GM13976 (cell line): ENCODE results near the gene IER5.

Experiments
- DNase-seq: peaks from one replicate; pipeline ENCODE4 v3.0.0; 2012; ENCODE audit warnings: low spot score
- in situ Hi-C: fragments of 300-500 bp; cut with MboI; formaldehyde crosslinking; loops from one replicate; pipeline ENCODE4 v1.12.0; 2022; ENCODE audit warnings: low sequenced_read_pairs, mixed read lengths, inconsistent platforms; ENCODE audit not compliant: unreplicated experiment
- TF ChIP-seq, protein P1 (sequence below): IDR thresholded peaks from 2 replicates; pipeline ENCODE4 v1.5.1; 2012; ENCODE audit warnings: borderline replicate concordance, mild to moderate bottlenecking; ENCODE audit not compliant: insufficient read depth; ENCODE audit errors: extremely low read depth, missing control alignments, control extremely low read depth

Gene IER5

DNA sequence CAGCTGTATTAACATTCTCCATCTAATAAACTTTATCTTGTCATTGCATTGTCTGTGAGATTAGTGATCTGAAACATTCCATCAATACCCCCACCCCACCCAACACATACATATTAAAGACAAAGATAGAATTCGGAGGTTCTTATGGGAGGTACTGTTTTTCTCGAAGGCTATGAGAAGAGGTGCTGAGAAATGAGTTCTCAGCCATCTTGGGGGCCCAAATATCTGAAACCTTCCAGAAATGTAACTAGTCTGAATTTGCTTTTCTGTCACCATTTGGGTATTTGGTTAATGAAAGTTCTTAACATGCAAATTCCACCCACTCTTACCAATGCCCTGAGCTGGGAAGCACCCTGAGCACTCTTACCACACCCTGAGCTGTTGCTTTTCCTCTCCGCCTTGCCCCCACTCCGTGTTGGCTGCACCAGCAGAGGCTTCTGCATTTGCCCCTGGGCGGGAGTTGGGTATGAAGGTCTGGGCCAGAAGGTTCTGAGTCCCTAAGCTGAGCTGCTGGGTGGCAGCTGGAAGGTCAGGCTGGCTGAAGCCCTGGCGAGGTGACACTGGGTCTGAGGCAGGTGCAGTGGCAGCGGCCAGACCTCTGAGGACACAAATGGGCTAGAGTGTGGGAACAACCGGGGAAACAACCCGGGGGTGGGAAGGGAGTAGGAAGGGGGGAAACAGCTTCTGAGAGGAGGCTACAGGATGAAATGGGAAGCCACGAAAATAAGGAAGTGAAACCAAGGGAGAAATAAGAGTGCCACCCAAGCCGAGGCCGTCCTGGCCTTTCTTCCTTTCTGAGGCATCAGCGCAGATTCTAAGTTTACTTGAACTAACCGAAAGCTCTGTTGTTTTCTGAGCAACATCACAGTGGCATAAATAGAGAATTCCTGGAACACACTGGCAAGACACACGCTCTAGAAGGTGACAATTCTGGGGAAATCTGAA, 26.3 kb upstream of the IER5 start:
- in situ Hi-C loops = no loop called here
- TF ChIP-seq, protein P1, sequence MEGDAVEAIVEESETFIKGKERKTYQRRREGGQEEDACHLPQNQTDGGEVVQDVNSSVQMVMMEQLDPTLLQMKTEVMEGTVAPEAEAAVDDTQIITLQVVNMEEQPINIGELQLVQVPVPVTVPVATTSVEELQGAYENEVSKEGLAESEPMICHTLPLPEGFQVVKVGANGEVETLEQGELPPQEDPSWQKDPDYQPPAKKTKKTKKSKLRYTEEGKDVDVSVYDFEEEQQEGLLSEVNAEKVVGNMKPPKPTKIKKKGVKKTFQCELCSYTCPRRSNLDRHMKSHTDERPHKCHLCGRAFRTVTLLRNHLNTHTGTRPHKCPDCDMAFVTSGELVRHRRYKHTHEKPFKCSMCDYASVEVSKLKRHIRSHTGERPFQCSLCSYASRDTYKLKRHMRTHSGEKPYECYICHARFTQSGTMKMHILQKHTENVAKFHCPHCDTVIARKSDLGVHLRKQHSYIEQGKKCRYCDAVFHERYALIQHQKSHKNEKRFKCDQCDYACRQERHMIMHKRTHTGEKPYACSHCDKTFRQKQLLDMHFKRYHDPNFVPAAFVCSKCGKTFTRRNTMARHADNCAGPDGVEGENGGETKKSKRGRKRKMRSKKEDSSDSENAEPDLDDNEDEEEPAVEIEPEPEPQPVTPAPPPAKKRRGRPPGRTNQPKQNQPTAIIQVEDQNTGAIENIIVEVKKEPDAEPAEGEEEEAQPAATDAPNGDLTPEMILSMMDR = no peak
- peak; percentile 77 for DNase-seq

DNA sequence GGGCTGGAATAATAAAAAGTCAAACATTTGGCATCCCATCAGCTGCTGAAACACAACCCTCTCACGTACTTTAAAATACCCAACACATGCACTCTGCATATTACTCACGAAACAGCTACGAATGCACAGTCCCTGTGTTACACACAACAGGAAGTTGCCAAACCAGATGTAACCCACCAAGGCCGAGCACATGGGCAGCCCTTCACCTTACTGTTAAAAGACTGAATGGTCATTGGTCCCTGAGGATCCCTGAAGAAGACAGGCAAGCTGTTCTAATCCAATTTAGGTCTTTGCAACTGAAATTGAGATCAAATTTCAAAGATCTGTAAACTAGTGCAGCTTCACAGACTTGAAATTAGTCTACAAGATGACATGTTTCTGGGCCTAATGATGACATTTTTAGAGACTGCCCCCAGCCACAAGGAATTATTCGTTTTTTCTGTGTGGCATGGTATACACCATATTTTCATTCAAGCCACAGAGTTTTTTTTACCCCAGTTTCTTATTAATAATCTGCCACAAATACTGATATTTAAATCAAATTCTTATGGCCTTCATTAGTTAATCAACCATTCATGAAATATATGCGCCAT, 25.6 kb upstream of the IER5 start:
- DNase-seq = peak; percentile 57
- in situ Hi-C loops = no loop called here

DNA sequence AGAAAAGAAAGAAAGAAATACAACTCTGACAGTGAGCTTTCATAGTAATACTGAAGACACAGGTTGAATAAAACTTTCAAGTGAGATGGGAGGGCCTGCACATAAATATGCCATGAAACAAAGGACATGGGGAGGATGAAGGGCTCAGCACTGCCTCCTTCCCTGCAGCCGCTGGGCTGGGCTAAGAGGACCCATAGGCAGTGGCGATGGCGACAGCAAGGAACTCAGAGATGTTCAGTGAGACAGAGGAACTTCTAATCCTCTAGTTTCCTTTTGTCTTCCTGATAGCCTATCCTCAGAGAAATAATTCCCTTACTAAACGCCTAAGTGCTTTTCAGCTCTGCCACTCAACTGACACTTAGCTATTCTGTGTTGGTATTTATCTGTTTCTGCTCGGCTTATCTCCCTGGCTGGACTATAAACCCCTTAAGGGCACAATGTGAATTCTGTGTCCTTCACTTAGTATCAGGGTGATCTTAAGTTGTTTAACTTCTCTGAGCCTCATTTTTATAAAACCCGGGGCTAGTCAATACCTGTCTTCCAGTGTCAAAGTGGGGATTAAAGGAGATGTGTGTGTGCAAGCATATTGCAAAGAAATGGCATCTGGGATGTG, 24.4 kb upstream of the IER5 start:
- in situ Hi-C loops = no loop called here
- DNase-seq = no peak
- TF ChIP-seq, protein P1 = no peak

More for the DNA sequence above, 25.6 kb upstream of the IER5 start:
- TF ChIP-seq, protein P1 = no peak

DNA sequence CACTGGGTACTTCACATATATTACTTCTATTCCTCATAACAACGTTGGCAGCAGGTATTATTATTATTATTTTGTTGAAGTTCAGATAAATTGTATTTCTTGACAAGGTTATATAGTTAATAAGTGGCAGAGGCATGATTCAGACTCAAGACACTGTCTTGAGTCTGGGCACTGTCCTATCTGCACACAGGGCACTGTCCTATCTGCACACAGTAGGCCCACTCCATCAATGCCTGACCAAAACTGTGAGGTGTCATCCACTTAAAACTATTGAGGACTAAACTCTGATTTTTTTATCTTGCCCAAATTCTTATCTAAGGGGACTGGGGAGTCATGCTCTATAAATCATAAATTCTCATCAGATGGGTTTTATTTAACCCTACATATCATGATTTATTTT, 23.8 kb upstream of the IER5 start:
- in situ Hi-C loops = no loop called here
- TF ChIP-seq, protein P1 = no peak
- no peak for DNase-seq

DNA sequence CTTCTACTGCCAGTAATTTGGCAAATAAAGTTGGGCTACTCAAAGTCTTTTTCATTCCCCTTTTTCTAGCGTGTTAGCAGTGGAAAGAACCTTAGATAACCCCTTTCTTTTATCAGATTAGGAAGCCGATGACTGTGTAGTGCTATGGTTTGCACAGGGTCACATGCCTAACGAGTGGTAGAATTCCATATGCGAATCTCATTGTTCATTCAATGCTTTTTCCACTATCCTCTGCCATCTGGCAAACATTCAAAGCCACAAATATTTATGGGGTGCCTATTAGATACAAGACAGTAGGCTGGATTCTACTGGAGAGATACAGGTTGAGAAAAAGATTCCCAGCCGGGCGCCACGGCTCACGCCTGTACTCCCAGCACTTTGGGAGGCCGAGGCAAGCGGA, 14.9 kb upstream of the IER5 start:
- in situ Hi-C loops = no loop called here
- TF ChIP-seq, protein P1 = no peak

DNA sequence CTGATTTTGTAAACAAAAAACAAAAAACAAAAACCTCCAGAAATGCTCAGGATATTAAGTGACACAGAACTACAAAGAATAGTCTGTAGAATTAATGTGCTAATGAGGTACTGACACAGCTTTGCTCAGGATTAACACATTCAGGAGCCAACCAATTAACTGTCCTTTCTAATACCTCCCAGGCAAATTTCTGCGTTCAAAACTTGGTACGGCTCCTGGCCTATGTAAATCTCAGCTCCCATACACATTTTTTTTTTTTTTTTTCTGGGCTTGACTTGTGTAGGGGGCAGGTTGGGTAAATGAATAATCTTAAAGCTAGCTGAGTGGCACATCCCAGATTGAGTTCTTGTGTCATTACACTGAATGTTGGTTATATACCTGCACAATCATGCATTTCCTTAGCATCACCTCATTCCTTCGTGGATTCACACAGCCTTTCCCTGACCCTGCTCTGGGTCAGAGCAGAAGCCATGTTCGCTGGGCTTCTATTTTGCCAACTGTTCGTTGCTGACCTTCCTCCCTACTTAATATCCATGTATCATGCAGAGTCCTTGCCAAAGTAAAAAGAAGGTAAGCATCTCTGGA, 12.6 kb upstream of the IER5 start:
- in situ Hi-C loops = no loop called here
- TF ChIP-seq, protein P1 = no peak
- DNase-seq = no peak

More for the DNA sequence above, 14.9 kb upstream of the IER5 start:
- no peak for DNase-seq
